ENCODE measurements around the gene HAP1.
"Not testable (repeated sequence)": the region's sequence is repeated elsewhere in the genome, so short reads cannot be mapped to it uniquely, and the experiment has no call there.

Gene HAP1

DNA sequence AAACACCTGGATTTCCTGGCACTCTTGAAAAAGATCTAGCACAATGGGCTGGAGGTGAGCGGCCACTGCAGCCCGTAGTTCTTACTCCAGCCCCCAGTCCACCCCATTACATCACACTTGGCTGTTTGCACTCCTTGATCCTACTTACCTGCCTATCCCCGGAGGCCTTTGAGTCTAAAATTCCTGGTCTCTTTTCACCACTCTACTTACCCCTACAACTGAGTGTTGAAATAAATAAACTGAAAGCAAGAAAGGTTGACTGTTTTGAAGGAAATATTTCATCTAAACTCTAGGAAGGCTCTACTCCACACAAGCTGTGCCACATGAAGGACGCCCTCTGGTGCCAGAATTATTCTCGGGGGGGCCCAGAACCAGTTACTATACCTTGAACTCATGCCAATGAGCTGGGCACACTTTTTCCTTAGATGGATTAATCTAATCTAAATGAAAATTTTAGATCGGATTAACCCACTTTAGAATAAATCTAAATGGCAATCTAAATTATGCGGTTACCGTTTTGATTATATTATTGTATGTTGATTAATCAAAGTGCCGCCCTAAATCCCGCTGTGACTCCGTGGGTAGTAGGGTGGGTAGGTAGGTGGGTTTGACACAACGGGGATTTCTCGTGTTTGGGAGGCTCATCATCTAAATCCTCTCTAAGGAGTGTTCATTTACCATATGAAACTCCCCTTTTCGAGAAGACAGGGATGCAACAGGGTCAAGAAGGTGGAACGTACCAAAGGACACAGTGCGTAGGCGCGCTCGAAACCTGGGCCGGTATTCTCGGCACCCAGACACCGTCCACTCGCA is 46.4 kb downstream of the HAP1 start:
- no peaks in the 10 kb centered on the region for H3K9me3 ChIP-seq
- TF ChIP-seq, protein P1, sequence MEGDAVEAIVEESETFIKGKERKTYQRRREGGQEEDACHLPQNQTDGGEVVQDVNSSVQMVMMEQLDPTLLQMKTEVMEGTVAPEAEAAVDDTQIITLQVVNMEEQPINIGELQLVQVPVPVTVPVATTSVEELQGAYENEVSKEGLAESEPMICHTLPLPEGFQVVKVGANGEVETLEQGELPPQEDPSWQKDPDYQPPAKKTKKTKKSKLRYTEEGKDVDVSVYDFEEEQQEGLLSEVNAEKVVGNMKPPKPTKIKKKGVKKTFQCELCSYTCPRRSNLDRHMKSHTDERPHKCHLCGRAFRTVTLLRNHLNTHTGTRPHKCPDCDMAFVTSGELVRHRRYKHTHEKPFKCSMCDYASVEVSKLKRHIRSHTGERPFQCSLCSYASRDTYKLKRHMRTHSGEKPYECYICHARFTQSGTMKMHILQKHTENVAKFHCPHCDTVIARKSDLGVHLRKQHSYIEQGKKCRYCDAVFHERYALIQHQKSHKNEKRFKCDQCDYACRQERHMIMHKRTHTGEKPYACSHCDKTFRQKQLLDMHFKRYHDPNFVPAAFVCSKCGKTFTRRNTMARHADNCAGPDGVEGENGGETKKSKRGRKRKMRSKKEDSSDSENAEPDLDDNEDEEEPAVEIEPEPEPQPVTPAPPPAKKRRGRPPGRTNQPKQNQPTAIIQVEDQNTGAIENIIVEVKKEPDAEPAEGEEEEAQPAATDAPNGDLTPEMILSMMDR (IDR thresholded peaks at IDR 0.05): no peak
- no peaks in the 10 kb centered on the region for H3K27me3 ChIP-seq
- intact Hi-C loops (cut with DNase I; ENCODE audit: low total_unique reads): no loop called here
- peak overlapping the region; percentile 100 for H3K27ac ChIP-seq
- H3K4me3 ChIP-seq: peak overlapping the region; percentile 86 to 100
- peaks cover 36 to 37% (median 36%) of the 10 kb centered on the region in 3 donors for H3K36me3 ChIP-seq
- DNase-seq: peak; percentile 57 to 78
- peaks cover 0 to 32% (median 23%) of the 10 kb centered on the region in 4 donors for H3K4me1 ChIP-seq

DNA sequence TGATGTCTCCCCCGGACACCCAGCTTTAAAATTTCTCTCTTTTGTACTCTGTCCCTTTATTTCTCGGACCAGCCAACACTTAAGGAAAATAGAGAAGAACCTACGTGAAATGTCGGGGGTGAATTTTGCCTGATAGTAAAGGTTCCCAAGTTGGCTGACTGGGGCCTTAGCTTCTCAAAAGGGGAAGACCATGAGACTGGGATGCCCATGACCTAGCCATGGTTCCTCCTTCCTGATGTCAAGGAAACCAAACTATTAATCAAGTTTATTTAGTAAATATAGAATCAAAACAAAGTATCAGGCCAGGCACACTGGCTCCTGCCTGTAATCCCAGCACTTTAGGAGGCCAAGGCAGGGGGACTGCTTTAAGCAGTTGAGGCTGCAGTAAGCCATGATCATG is 48.2 kb downstream of the HAP1 start:
- no peaks in the 10 kb centered on the region for H3K9me3 ChIP-seq
- no peak overlapping the region for H3K27ac ChIP-seq
- intact Hi-C loops (cut with DNase I; ENCODE audit: low total_unique reads): no loop called here
- DNase-seq: no peak
- H3K36me3 ChIP-seq: peaks cover 18 to 19% (median 19%) of the 10 kb centered on the region in 3 donors
- TF ChIP-seq, protein P1 (IDR thresholded peaks at IDR 0.05): no peak
- peaks cover 0 to 23% (median 18%) of the 10 kb centered on the region in 4 donors for H3K4me1 ChIP-seq
- peaks cover 0 to 3% of the 10 kb centered on the region in 2 donors for H3K27me3 ChIP-seq
- H3K4me3 ChIP-seq: no peak overlapping the region

DNA sequence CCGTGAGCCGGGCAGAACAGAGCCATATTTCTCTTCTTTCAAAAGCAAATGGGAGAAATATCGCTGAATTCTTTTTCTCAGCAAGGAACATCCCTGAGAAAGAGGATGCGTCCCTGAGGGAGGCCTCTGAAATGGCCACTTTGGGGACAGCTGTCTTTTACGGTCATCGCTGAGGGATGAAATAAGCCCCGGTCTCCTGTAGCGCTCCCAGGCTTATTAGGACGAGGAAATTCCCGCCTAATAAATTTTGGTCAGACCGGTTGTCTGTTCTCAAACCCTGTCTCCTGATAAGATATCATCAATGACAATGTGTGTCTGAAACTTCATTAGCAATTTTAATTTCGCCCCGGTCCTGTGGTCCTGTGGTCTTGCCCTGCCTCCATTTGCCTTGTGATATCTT is 48.7 kb downstream of the HAP1 start:
- DNase-seq; intact Hi-C loops (cut with DNase I; ENCODE audit: low total_unique reads); H3K9me3 ChIP-seq; H3K4me3 ChIP-seq; H3K27ac ChIP-seq; H3K27me3 ChIP-seq: not testable (repeated sequence)
- Histone ChIP-seq H3K4me1 (peaks cover 0 to 18% (median 13%) of the 10 kb centered on the region in 4 donors), H3K36me3 (peaks cover 13 to 14% (median 14%) of the 10 kb centered on the region in 3 donors)

DNA sequence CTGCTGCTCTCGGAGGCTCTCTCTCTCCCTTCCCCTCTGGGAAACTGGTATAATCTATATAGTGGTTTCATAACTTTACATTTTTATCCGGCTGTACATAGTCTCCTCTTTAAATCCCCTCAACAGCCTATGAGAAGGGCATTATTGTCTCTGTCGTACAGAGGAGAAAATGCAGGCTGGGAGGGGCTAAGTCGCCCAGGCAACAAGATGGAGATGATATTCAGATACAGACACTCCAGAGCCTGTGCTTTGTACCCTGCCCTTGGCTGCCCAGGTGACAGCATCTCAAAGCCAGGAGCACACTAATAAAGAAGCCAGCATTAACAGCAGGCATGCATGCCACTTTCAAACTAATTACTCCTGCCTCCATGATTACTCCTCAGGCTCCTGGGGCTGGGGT is 50.4 kb downstream of the HAP1 start:
- TF ChIP-seq, protein P1 (IDR thresholded peaks at IDR 0.05): no peak
- Histone ChIP-seq H3K4me3 (no peak overlapping the region), H3K9me3 (no peaks in the 10 kb centered on the region), H3K27ac (no peak overlapping the region), H3K36me3 (no peaks in the 10 kb centered on the region), H3K4me1 (peaks cover 0 to 7% (median 3%) of the 10 kb centered on the region in 4 donors), H3K27me3 (peaks cover 0 to 7% of the 10 kb centered on the region in 2 donors)
- DNase-seq: no peak
- intact Hi-C loops (cut with DNase I; ENCODE audit: low total_unique reads): no loop called here

DNA sequence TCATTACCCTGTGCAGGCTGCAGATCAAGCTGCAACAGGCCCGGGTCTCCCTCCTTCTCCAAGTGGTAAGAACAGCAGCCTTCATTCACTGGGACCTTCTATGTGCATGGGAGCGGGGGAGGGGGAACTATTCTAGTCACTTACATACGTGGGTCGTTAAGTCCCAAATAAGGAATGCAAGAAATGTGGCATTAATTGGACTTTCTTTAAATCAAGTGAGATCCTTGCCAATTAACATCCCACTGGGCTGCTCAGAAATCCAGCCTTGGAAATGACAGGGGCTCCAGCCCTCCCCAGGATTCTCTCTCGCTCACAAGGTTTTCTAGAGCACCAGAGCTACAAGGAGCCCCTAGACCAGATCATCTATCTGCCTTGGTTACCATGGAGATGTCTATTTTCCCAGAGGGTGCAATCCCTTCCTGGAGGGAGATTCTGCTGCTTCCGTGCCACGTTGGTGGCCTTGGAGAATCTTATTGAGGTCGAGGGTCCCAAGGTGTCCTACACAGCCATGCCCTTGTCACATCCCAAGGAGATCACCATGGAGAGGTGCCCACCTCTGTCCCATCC is 50.9 kb downstream of the HAP1 start:
- Histone ChIP-seq H3K9me3 (no peaks in the 10 kb centered on the region), H3K4me1 (peaks cover 0 to 7% (median 3%) of the 10 kb centered on the region in 4 donors), H3K4me3 (no peak overlapping the region), H3K36me3 (no peaks in the 10 kb centered on the region), H3K27ac (no peak overlapping the region), H3K27me3 (peaks cover 0 to 7% of the 10 kb centered on the region in 2 donors)
- TF ChIP-seq, protein P1 (IDR thresholded peaks at IDR 0.05): no peak
- intact Hi-C loops (cut with DNase I; ENCODE audit: low total_unique reads): no loop called here
- DNase-seq: no peak

DNA sequence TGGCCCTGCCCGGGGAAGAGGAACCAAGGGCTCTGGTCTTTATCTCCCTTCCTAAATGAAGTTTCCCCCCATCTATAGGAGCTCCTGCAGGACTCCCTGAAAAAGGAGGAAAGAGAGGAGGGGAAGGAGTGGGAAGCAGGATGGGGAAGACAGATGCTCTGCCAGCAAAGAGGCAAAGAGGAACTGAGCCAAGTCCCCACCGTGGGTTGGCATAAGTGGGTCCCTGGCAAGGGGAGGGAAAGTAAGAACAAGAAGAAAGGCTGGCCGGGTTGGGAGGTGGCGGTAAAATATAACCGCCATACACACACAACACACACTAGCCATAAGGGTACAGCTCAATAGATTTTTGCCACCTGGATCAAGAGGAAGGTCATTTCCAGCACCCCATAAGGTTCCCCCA is 51.8 kb downstream of the HAP1 start:
- H3K4me1 ChIP-seq: peaks cover 0 to 1% (median under 1%) of the 10 kb centered on the region in 4 donors
- peaks cover 0 to 8% of the 10 kb centered on the region in 2 donors for H3K27me3 ChIP-seq
- no peak for DNase-seq
- H3K9me3 ChIP-seq: no peaks in the 10 kb centered on the region
- H3K36me3 ChIP-seq: no peaks in the 10 kb centered on the region
- H3K27ac ChIP-seq: no peak overlapping the region
- no peak overlapping the region for H3K4me3 ChIP-seq
- intact Hi-C loops (cut with DNase I; ENCODE audit: low total_unique reads): no loop called here
- TF ChIP-seq, protein P1 (IDR thresholded peaks at IDR 0.05): no peak
